GM12878 (cell line): Measurements from ENCODE around the gene ADCY5. TPM values are rescaled to one million over a fixed set of nuclear protein-coding genes. Genes with fewer than 3 reads are reported as not detected.

Experiments used
- ATAC-seq: fragments of 200-7000 bp; cut with Tn5 transposase; 3 replicates; pipeline ENCODE4 v1.9.1; 2020; ENCODE audit warnings: mild to moderate bottlenecking, moderate library complexity
- BruUV-seq: library from RNA; stranded (reverse); fragments of 400-500 nt; replicated peaks from 2 replicates; lab custom pipeline; 2021; lab: Mats Ljungman, UMichigan
- CTCF ChIA-PET: fragments of 300-600 bp; sonication (Branson Sonifier 250); formaldehyde crosslinking; extraction: SDS; loops from one replicate; lab custom pipeline; 2021; ENCODE audit warnings: inconsistent platforms; lab: Yijun Ruan, JAX
- POLR2A ChIA-PET: fragments of 350-600 bp; formaldehyde crosslinking; extraction: SDS; loops from one replicate; lab custom pipeline; 2021; ENCODE audit warnings: inconsistent platforms; lab: Charles Lee
- RAD21 ChIA-PET: fragments of 300-600 bp; sonication (Branson Sonifier 250); formaldehyde crosslinking; loops from one replicate; lab custom pipeline; 2023; ENCODE audit warnings: antibody characterized with exemption; ENCODE audit not compliant: unreplicated experiment; lab: Charles Lee
- SMC1A ChIA-PET: fragments of 300-600 bp; sonication (Branson Sonifier 250); formaldehyde crosslinking; loops from one replicate; lab custom pipeline; 2023; ENCODE audit not compliant: unreplicated experiment, uncharacterized antibody; lab: Charles Lee
- DNase-seq: peaks from one replicate; pipeline ENCODE4 v3.0.0-alpha.2; 2011; ENCODE audit warnings: low read depth, low spot score
- FAIRE-seq: peaks from 3 replicates; lab custom pipeline; 2011; peaks lifted over from hg19 to GRCh38; lab: Jason Lieb, UNC
- H2AFZ ChIP-seq: 2 replicates; pipeline ENCODE4 v1.6.0; 2011; ENCODE audit warnings: low read depth, low read length, control low read depth; ENCODE audit not compliant: control insufficient read depth
- H3K27ac ChIP-seq: 2 replicates; pipeline ENCODE4 v1.5.1; 2011; ENCODE audit warnings: control low read depth; ENCODE audit not compliant: control insufficient read depth, insufficient read depth
- H3K27me3 ChIP-seq, 2 experiments: replicated peaks in 1 of 2; 2 replicates each; pipeline versions ENCODE4 v1.6.0 to v1.6.1; 2011; ENCODE audit warnings: low read length in 1 of 2; ENCODE audit not compliant: control insufficient read depth in 2 of 2, insufficient read depth in 2 of 2
- H3K36me3 ChIP-seq, 2 experiments: 2 replicates each; pipeline ENCODE4 v1.5.1; 2011; ENCODE audit warnings: low read length in 1 of 2; ENCODE audit not compliant: control insufficient read depth in 2 of 2, insufficient read depth in 2 of 2
- H3K4me1 ChIP-seq: 2 replicates; pipeline ENCODE4 v1.6.1; 2011; ENCODE audit warnings: mild to moderate bottlenecking, low read length, moderate library complexity, mixed read lengths; ENCODE audit not compliant: control insufficient read depth, insufficient read depth
- H3K4me2 ChIP-seq: 2 replicates; pipeline ENCODE4 v1.6.0; 2011; ENCODE audit warnings: control low read depth; ENCODE audit not compliant: control insufficient read depth, insufficient read depth
- H3K4me3 ChIP-seq: fragments of 200-600 bp; sonication (generic); 2 replicates; pipeline ENCODE4 v1.5.1; 2016
- H3K79me2 ChIP-seq: 2 replicates; pipeline ENCODE4 v1.6.0; 2011; ENCODE audit warnings: low read length; ENCODE audit not compliant: control insufficient read depth, insufficient read depth
- H3K9ac ChIP-seq: 2 replicates; pipeline ENCODE4 v1.8.0; 2011; ENCODE audit warnings: low read length, control low read depth, mixed read lengths; ENCODE audit not compliant: control insufficient read depth, insufficient read depth
- H3K9me3 ChIP-seq: replicated peaks from 3 replicates; pipeline ENCODE4 v1.5.1; 2011; ENCODE audit warnings: mild to moderate bottlenecking, low read length; ENCODE audit not compliant: control insufficient read depth, insufficient read depth
- H4K20me1 ChIP-seq: 2 replicates; pipeline ENCODE4 v1.6.0; 2011; ENCODE audit not compliant: control insufficient read depth, insufficient read depth
- ATF7 ChIP-seq: fragments of 450-650 bp; IDR thresholded peaks from 2 replicates; pipeline ENCODE4 v1.6.1; 2016; ENCODE audit warnings: low read depth, mild to moderate bottlenecking
- BMI1 ChIP-seq: fragments of 450-650 bp; IDR thresholded peaks from 2 replicates; pipeline ENCODE4 v1.6.1; 2016; ENCODE audit warnings: mild to moderate bottlenecking, moderate library complexity, borderline replicate concordance
- CREM ChIP-seq: IDR thresholded peaks from 2 replicates; pipeline ENCODE4 v1.6.1; 2014; ENCODE audit warnings: antibody characterized with exemption, low read depth
- KAT2A ChIP-seq: conservative IDR thresholded peaks from 2 replicates; pipeline ENCODE4 v1.6.1; 2011; ENCODE audit warnings: low read depth, low read length; ENCODE audit not compliant: control insufficient read depth
- NBN ChIP-seq: fragments of 450-650 bp; IDR thresholded peaks from 2 replicates; pipeline ENCODE4 v1.6.1; 2016
- RELA ChIP-seq: fragments of 450-650 bp; IDR thresholded peaks from 2 replicates; pipeline ENCODE4 v1.8.0; 2014; ENCODE audit warnings: borderline replicate concordance; ENCODE audit not compliant: partially characterized antibody
- SIX5 ChIP-seq: IDR thresholded peaks from 2 replicates; pipeline ENCODE4 v1.6.1; 2011; ENCODE audit warnings: mild to moderate bottlenecking, low read depth, low read length, moderate library complexity; ENCODE audit not compliant: severe bottlenecking
- SMARCA5 ChIP-seq: fragments of 450-650 bp; IDR thresholded peaks from 2 replicates; pipeline ENCODE4 v1.6.1; 2017; ENCODE audit warnings: mild to moderate bottlenecking
- SPI1 ChIP-seq: IDR thresholded peaks from 2 replicates; pipeline ENCODE4 v1.6.1; 2011; ENCODE audit warnings: low read depth, mild to moderate bottlenecking, low read length, moderate library complexity, borderline replicate concordance; ENCODE audit not compliant: insufficient read depth
- SREBF2 ChIP-seq: IDR thresholded peaks from 2 replicates; pipeline ENCODE4 v1.6.1; 2012; ENCODE audit warnings: mild to moderate bottlenecking, low read length
- TAF1 ChIP-seq: IDR thresholded peaks from 2 replicates; pipeline ENCODE4 v1.6.1; 2011; ENCODE audit warnings: mild to moderate bottlenecking, low read depth, low read length, borderline replicate concordance
- ZNF384 ChIP-seq: IDR thresholded peaks from 2 replicates; pipeline ENCODE4 v1.6.1; 2012; ENCODE audit warnings: low read depth, mild to moderate bottlenecking, low read length, improper control_type of control experiment, borderline replicate concordance
- WGBS: methylation state at CpG from one replicate; pipeline ENCODE4 v1.1.6; 2016; ENCODE audit warnings: low lambda C conversion rate; ENCODE audit not compliant: insufficient replicate concordance, insufficient coverage; ENCODE audit errors: missing lambda C conversion rate; 5-methylcytosine and 5-hydroxymethylcytosine counted together
- in situ Hi-C: fragments of 300-500 bp; cut with MboI; formaldehyde crosslinking; loops from 9 replicates; pipeline ENCODE4 v1.14.3; 2018; ENCODE audit warnings: mixed read lengths
- intact Hi-C: fragments of 100-400 bp; cut with micrococcal nuclease; formaldehyde crosslinking; loops from one replicate; pipeline ENCODE4 v1.14.2; 2022; ENCODE audit not compliant: unreplicated experiment
- polyA plus RNA-seq, 11 experiments: library from polyadenylated mRNA; depleted of rRNA in 4 of 11; unstranded in 6 of 11; stranded (reverse) in 5 of 11; fragments of >200 nt; fragmentation: Nextera tagmentation in 4 of 11; fragmentation: Illumina TruSeq in 1 of 11; extraction: Ambion mirVana in 4 of 11; extraction: Trizol in 1 of 11; gene quantifications; 1 replicate in 1 of 11; 2 replicates in 10 of 11; pipeline versions ENCODE4 v1.2.1 to v1.2.3, GENCODE V29; 2011 to 2016; ENCODE audit warnings: inconsistent platforms in 2 of 11, missing spikeins in 2 of 11, low read depth in 1 of 11
- total RNA-seq, 4 experiments: library from RNA; depleted of rRNA in 3 of 4; stranded (reverse); fragments of >200 nt in 3 of 4; fragmentation: Illumina TruSeq in 1 of 4; extraction: Trizol in 1 of 4; gene quantifications; 2 replicates each; pipeline versions ENCODE4 v1.2.1 to v1.2.3, GENCODE V29; 2013 to 2021
- TF ChIP-seq, protein P1 (sequence below): fragments of 450-650 bp; IDR thresholded peaks from 2 replicates; pipeline ENCODE4 v1.6.1; 2017; ENCODE audit warnings: mild to moderate bottlenecking
- TF ChIP-seq, protein P2 (sequence below): fragments of 450-650 bp; IDR thresholded peaks from 2 replicates; pipeline ENCODE4 v1.6.1; 2016; ENCODE audit warnings: mild to moderate bottlenecking
- TF ChIP-seq, protein P3 (sequence below): fragments of 450-650 bp; IDR thresholded peaks from 2 replicates; pipeline ENCODE4 v1.6.1; 2017; ENCODE audit warnings: borderline replicate concordance

ADCY5 gene
- total and polyA plus RNA-seq, 10 of the 15 experiments (the other 5 are each of a cell fraction or from before 2014, with no cell fraction given): under 0.01 to 0.24 (median 0.02) TPM; not detected in 4

DNA sequence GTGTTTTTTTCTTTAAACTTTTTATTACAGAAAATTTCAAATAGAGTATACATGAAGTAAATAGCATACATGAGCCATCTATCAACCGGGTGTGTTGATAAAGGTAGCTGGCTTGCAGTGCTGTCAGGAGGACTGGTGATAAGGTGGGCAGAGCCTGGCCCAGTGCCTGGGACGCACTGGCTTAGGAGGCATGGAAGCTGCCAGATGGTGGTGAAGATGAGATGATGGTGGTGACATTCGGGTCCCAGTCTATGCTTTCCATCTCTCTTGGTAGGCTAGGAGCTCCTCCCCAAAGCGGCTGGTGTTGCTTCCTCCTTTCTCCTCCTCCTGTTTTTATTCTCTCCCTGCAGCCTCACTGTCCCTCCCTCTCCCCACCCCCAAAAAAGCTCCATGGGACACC is 101.7 kb downstream of the ADCY5 start:
- intact Hi-C loops: no loop called here

More for the DNA sequence above, 101.7 kb downstream of the ADCY5 start:
- in situ Hi-C loops: no loop called here
- no peak for FAIRE-seq
- ChIA-PET CTCF (interaction anchor here (1.2 kb wide), 1 partner anchor 16 kb away, joined by 4 read pairs; no protein-coding TSS in a partner anchor), SMC1A (no interaction called here), POLR2A (no interaction called here), RAD21 (no interaction called here)
- ATAC-seq: no peak
- no peak overlapping the region for H3K27ac ChIP-seq
- H3K4me2 ChIP-seq: no peak overlapping the region
- no peaks in the 10 kb centered on the region for H3K36me3 ChIP-seq
- DNase-seq: no peak
- H3K9me3 ChIP-seq: no peaks in the 10 kb centered on the region
- H4K20me1 ChIP-seq: no peaks in the 10 kb centered on the region
- no peak overlapping the region for H2AFZ ChIP-seq
- whole genome bisulfite sequencing: 28% methylated on average over 4 of the region's 4 CpGs
- H3K4me1 ChIP-seq: no peaks in the 10 kb centered on the region
- no peak overlapping the region for H3K9ac ChIP-seq
- H3K4me3 ChIP-seq: no peak overlapping the region
- no peaks in the 10 kb centered on the region for H3K79me2 ChIP-seq
- TF ChIP-seq SMARCA5: no peak
- TF ChIP-seq ZNF384: no peak
- TF ChIP-seq KAT2A: no peak
- TF ChIP-seq CREM: no peak
- TF ChIP-seq NBN: no peak
- no peak for TF ChIP-seq TAF1
- TF ChIP-seq, protein P1, sequence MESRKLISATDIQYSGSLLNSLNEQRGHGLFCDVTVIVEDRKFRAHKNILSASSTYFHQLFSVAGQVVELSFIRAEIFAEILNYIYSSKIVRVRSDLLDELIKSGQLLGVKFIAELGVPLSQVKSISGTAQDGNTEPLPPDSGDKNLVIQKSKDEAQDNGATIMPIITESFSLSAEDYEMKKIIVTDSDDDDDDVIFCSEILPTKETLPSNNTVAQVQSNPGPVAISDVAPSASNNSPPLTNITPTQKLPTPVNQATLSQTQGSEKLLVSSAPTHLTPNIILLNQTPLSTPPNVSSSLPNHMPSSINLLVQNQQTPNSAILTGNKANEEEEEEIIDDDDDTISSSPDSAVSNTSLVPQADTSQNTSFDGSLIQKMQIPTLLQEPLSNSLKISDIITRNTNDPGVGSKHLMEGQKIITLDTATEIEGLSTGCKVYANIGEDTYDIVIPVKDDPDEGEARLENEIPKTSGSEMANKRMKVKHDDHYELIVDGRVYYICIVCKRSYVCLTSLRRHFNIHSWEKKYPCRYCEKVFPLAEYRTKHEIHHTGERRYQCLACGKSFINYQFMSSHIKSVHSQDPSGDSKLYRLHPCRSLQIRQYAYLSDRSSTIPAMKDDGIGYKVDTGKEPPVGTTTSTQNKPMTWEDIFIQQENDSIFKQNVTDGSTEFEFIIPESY: no peak
- TF ChIP-seq SREBF2: no peak
- TF ChIP-seq, protein P2, sequence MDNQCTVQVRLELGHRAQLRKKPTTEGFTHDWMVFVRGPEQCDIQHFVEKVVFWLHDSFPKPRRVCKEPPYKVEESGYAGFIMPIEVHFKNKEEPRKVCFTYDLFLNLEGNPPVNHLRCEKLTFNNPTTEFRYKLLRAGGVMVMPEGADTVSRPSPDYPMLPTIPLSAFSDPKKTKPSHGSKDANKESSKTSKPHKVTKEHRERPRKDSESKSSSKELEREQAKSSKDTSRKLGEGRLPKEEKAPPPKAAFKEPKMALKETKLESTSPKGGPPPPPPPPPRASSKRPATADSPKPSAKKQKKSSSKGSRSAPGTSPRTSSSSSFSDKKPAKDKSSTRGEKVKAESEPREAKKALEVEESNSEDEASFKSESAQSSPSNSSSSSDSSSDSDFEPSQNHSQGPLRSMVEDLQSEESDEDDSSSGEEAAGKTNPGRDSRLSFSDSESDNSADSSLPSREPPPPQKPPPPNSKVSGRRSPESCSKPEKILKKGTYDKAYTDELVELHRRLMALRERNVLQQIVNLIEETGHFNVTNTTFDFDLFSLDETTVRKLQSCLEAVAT: no peak
- no peak for TF ChIP-seq SPI1
- no peak for TF ChIP-seq BMI1
- TF ChIP-seq, protein P3, sequence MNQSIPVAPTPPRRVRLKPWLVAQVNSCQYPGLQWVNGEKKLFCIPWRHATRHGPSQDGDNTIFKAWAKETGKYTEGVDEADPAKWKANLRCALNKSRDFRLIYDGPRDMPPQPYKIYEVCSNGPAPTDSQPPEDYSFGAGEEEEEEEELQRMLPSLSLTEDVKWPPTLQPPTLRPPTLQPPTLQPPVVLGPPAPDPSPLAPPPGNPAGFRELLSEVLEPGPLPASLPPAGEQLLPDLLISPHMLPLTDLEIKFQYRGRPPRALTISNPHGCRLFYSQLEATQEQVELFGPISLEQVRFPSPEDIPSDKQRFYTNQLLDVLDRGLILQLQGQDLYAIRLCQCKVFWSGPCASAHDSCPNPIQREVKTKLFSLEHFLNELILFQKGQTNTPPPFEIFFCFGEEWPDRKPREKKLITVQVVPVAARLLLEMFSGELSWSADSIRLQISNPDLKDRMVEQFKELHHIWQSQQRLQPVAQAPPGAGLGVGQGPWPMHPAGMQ: no peak
- TF ChIP-seq SIX5: no peak
- no peak for TF ChIP-seq ATF7
- TF ChIP-seq RELA: no peak
- BruUV-seq: no TSS peak
- peaks cover 0 to 1% of the 10 kb centered on the region in 2 experiments; a peak in 1 of 4 replicates for H3K27me3 ChIP-seq
